HCT116 (cell line): ENCODE measurements around the gene AKR1E2. TPM values are rescaled to one million over a fixed set of nuclear protein-coding genes. Genes with fewer than 3 reads are reported as not detected.

Source experiments
- ATAC-seq: fragments of 200-7000 bp; cut with Tn5 transposase; 2 replicates; pipeline ENCODE4 v1.9.1; 2020; ENCODE audit warnings: mild to moderate bottlenecking, moderate library complexity
- BruUV-seq: library from RNA; stranded (reverse); fragments of 400-500 nt; replicated peaks from 2 replicates; lab custom pipeline; 2021; lab: Mats Ljungman, UMichigan
- CTCF ChIA-PET: fragments of 300-600 bp; sonication (Branson Sonifier 250); formaldehyde crosslinking; loops from one replicate; lab custom pipeline; 2021; ENCODE audit warnings: antibody characterized with exemption; lab: Charles Lee
- POLR2A ChIA-PET: fragments of 300-600, 350-600 bp; sonication (Branson Sonifier 250); formaldehyde crosslinking; loops from one replicate; lab custom pipeline; 2021; ENCODE audit warnings: antibody characterized with exemption; lab: Charles Lee
- RAD21 ChIA-PET, 2 experiments: fragments of 300-600 bp; sonication (Branson Sonifier 250); formaldehyde crosslinking; loops; one replicate each; lab custom pipeline; 2023; ENCODE audit warnings: low total read pairs in 2 of 2; ENCODE audit not compliant: uncharacterized antibody in 2 of 2, unreplicated experiment in 2 of 2, low non-redundant PET in 1 of 2; lab: Charles Lee
- DNase-seq: peaks from one replicate; pipeline ENCODE4 v3.0.0-alpha.2; 2010; ENCODE audit warnings: low read depth, low spot score
- H2AFZ ChIP-seq: fragments of 200-600 bp; shearing (Covaris generic), sonication (generic); 2 replicates; pipeline ENCODE4 v1.6.1; 2017; ENCODE audit warnings: low read depth, mixed run types, mixed read lengths, antibody characterized with exemption, low read length; ENCODE audit not compliant: poor library complexity, severe bottlenecking
- H3K27ac ChIP-seq: 2 replicates; pipeline ENCODE4 v1.5.1; 2012; ENCODE audit warnings: low read depth, low read length
- H3K27me3 ChIP-seq: fragments of 200-600 bp; sonication (generic); 2 replicates; pipeline ENCODE4 v1.6.1; 2016; ENCODE audit warnings: mixed run types, low read length, mixed read lengths; ENCODE audit not compliant: insufficient read depth
- H3K36me3 ChIP-seq, 2 experiments: fragments of 200-500 bp in 1 of 2; fragments of 200-600 bp in 1 of 2; sonication (Bioruptor generic) in 1 of 2; sonication (generic) in 1 of 2; 2 replicates each; pipeline versions ENCODE4 v1.5.1 to v1.6.1; 2014 to 2016; ENCODE audit warnings: low read length in 2 of 2, inconsistent platforms in 1 of 2, mixed read lengths in 1 of 2, mixed run types in 1 of 2; ENCODE audit not compliant: insufficient read depth in 2 of 2, control insufficient read depth in 1 of 2
- H3K4me1 ChIP-seq, 2 experiments: fragments of 200-600 bp in 1 of 2; sonication (generic) in 1 of 2; 2 replicates each; pipeline versions ENCODE4 v1.5.1 to v1.6.1; 2012 to 2017; ENCODE audit warnings: low read length in 2 of 2, inconsistent platforms in 1 of 2, mild to moderate bottlenecking in 1 of 2, mixed read lengths in 1 of 2, mixed run types in 1 of 2, moderate library complexity in 1 of 2; ENCODE audit not compliant: insufficient read depth in 2 of 2, control insufficient read depth in 1 of 2
- H3K4me2 ChIP-seq: fragments of 200-600 bp; sonication (generic); 2 replicates; pipeline ENCODE4 v1.6.1; 2017; ENCODE audit warnings: mixed run types, low read length, mixed read lengths
- H3K4me3 ChIP-seq, 2 experiments: fragments of 200-600 bp in 1 of 2; sonication (generic) in 1 of 2; replicated peaks in 1 of 2; 2 replicates each; pipeline ENCODE4 v1.5.1; 2011 to 2016; ENCODE audit warnings: low read length in 2 of 2, control low read depth in 1 of 2, low read depth in 1 of 2, mild to moderate bottlenecking in 1 of 2, mixed read lengths in 1 of 2, mixed run types in 1 of 2
- H3K79me2 ChIP-seq: fragments of 200-600 bp; sonication (generic); 2 replicates; pipeline ENCODE4 v1.6.1; 2017; ENCODE audit warnings: mild to moderate bottlenecking, mixed run types, low read length, moderate library complexity, mixed read lengths; ENCODE audit not compliant: insufficient read depth
- H3K9ac ChIP-seq: fragments of 200-600 bp; sonication (generic); 2 replicates; pipeline ENCODE4 v1.6.1; 2016; ENCODE audit warnings: low read length, mixed read lengths
- H3K9me2 ChIP-seq: fragments of 200-600 bp; sonication (generic), shearing (Covaris generic); 2 replicates; pipeline ENCODE4 v1.6.1; 2017; ENCODE audit warnings: mixed run types, mild to moderate bottlenecking, moderate library complexity; ENCODE audit not compliant: insufficient read depth
- H3K9me3 ChIP-seq, 2 experiments: fragments of 200-500 bp in 1 of 2; fragments of 200-600 bp in 1 of 2; sonication (Bioruptor generic) in 1 of 2; sonication (generic) in 1 of 2; 2 replicates each; pipeline ENCODE4 v1.6.1; 2014 to 2017; ENCODE audit warnings: low read length in 2 of 2, mixed read lengths in 2 of 2, inconsistent platforms in 1 of 2, low read depth in 1 of 2, mild to moderate bottlenecking in 1 of 2, mixed run types in 1 of 2, moderate library complexity in 1 of 2; ENCODE audit not compliant: control insufficient read depth in 1 of 2, insufficient read depth in 1 of 2
- H4K20me1 ChIP-seq: fragments of 200-600 bp; sonication (generic), shearing (Covaris generic); 2 replicates; pipeline ENCODE4 v1.6.1; 2017; ENCODE audit warnings: mixed run types, mild to moderate bottlenecking, moderate library complexity; ENCODE audit not compliant: insufficient read depth
- CBX3 ChIP-seq: IDR thresholded peaks from 2 replicates; pipeline ENCODE4 v1.6.1; 2012; ENCODE audit warnings: low read depth
- CEBPB ChIP-seq: IDR thresholded peaks from 2 replicates; pipeline ENCODE4 v1.6.1; 2012; ENCODE audit warnings: low read depth
- EGR1 ChIP-seq: IDR thresholded peaks from 2 replicates; pipeline ENCODE4 v1.6.1; 2012; ENCODE audit warnings: low read depth
- ELF1 ChIP-seq: IDR thresholded peaks from 2 replicates; pipeline ENCODE4 v1.6.1; 2012; ENCODE audit warnings: low read depth, borderline replicate concordance
- EZH2 ChIP-seq: fragments of 200-600 bp; sonication (generic); IDR thresholded peaks from 2 replicates; pipeline ENCODE4 v1.6.1; 2017; ENCODE audit warnings: antibody characterized with exemption, mixed run types
- EZH2phosphoT487 ChIP-seq: fragments of 200-600 bp; IDR thresholded peaks from 2 replicates; pipeline ENCODE4 v1.6.1; 2018; ENCODE audit warnings: antibody characterized with exemption, borderline replicate concordance
- FOSL1 ChIP-seq: IDR thresholded peaks from 2 replicates; pipeline ENCODE4 v1.6.1; 2012; ENCODE audit warnings: low read depth
- JUND ChIP-seq: IDR thresholded peaks from 2 replicates; pipeline ENCODE4 v1.6.1; 2012
- POLR2AphosphoS5 ChIP-seq: IDR thresholded peaks from 2 replicates; pipeline ENCODE4 v1.6.1; 2011; ENCODE audit warnings: mild to moderate bottlenecking, low read depth, low read length, moderate library complexity
- RAD21 ChIP-seq: IDR thresholded peaks from 2 replicates; pipeline ENCODE4 v1.6.1; 2012; ENCODE audit warnings: low read depth, mild to moderate bottlenecking
- SRF ChIP-seq: IDR thresholded peaks from 2 replicates; pipeline ENCODE4 v1.6.1; 2012; ENCODE audit warnings: low read depth
- YY1 ChIP-seq: IDR thresholded peaks from 2 replicates; pipeline ENCODE4 v1.6.1; 2011; ENCODE audit warnings: low read length, low read depth, moderate library complexity, mild to moderate bottlenecking; ENCODE audit not compliant: insufficient replicate concordance; ENCODE audit errors: extremely low read depth
- ZNF274 ChIP-seq: fragments of 200-500 bp; sonication (Bioruptor generic); IDR thresholded peaks from 2 replicates; pipeline ENCODE4 v1.6.1; 2014; ENCODE audit warnings: mild to moderate bottlenecking, low read depth, low read length, inconsistent platforms
- intact Hi-C: fragments of 100-400 bp; cut with micrococcal nuclease; formaldehyde crosslinking; loops from 2 replicates; pipeline ENCODE4 v1.10.0; 2022
- total RNA-seq: library from RNA; stranded (reverse); gene quantifications from one replicate; pipeline ENCODE4 v1.2.1, GENCODE V29; 2021; ENCODE audit not compliant: unreplicated experiment
- TF ChIP-seq, protein P1 (sequence below): IDR thresholded peaks from 2 replicates; pipeline ENCODE4 v1.6.1; 2011; ENCODE audit warnings: mild to moderate bottlenecking, low read length, moderate library complexity; ENCODE audit not compliant: insufficient replicate concordance; ENCODE audit errors: extremely low read depth
- TF ChIP-seq, protein P2 (sequence below): IDR thresholded peaks from 2 replicates; pipeline ENCODE4 v1.6.1; 2012
- TF ChIP-seq, protein P3 (sequence below): IDR thresholded peaks from 2 replicates; pipeline ENCODE4 v1.6.1; 2012; ENCODE audit warnings: low read depth

AKR1E2 gene
- total RNA-seq, 1 experiment from 2014 or later, result 5.0 TPM

GRCh38 chr10:4849555-4850242 lies 23.7 kb downstream of the AKR1E2 start (continued):
- TF ChIP-seq, protein P1, sequence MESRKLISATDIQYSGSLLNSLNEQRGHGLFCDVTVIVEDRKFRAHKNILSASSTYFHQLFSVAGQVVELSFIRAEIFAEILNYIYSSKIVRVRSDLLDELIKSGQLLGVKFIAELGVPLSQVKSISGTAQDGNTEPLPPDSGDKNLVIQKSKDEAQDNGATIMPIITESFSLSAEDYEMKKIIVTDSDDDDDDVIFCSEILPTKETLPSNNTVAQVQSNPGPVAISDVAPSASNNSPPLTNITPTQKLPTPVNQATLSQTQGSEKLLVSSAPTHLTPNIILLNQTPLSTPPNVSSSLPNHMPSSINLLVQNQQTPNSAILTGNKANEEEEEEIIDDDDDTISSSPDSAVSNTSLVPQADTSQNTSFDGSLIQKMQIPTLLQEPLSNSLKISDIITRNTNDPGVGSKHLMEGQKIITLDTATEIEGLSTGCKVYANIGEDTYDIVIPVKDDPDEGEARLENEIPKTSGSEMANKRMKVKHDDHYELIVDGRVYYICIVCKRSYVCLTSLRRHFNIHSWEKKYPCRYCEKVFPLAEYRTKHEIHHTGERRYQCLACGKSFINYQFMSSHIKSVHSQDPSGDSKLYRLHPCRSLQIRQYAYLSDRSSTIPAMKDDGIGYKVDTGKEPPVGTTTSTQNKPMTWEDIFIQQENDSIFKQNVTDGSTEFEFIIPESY, result no peak
- TF ChIP-seq, protein P2, sequence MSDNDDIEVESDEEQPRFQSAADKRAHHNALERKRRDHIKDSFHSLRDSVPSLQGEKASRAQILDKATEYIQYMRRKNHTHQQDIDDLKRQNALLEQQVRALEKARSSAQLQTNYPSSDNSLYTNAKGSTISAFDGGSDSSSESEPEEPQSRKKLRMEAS, result no peak

- no peaks in the 10 kb centered on the region for H3K36me3 ChIP-seq
- H3K4me3 ChIP-seq, result no peak overlapping the region
- TF ChIP-seq CBX3 (no peak), YY1 (no peak), FOSL1 (no peak), JUND (no peak), POLR2AphosphoS5 (no peak), EGR1 (no peak), RAD21 (no peak), SRF (no peak), ZNF274 (no peak), ELF1 (no peak), CEBPB (no peak), EZH2 (no peak), EZH2phosphoT487 (no peak)
- TF ChIP-seq, protein P3, sequence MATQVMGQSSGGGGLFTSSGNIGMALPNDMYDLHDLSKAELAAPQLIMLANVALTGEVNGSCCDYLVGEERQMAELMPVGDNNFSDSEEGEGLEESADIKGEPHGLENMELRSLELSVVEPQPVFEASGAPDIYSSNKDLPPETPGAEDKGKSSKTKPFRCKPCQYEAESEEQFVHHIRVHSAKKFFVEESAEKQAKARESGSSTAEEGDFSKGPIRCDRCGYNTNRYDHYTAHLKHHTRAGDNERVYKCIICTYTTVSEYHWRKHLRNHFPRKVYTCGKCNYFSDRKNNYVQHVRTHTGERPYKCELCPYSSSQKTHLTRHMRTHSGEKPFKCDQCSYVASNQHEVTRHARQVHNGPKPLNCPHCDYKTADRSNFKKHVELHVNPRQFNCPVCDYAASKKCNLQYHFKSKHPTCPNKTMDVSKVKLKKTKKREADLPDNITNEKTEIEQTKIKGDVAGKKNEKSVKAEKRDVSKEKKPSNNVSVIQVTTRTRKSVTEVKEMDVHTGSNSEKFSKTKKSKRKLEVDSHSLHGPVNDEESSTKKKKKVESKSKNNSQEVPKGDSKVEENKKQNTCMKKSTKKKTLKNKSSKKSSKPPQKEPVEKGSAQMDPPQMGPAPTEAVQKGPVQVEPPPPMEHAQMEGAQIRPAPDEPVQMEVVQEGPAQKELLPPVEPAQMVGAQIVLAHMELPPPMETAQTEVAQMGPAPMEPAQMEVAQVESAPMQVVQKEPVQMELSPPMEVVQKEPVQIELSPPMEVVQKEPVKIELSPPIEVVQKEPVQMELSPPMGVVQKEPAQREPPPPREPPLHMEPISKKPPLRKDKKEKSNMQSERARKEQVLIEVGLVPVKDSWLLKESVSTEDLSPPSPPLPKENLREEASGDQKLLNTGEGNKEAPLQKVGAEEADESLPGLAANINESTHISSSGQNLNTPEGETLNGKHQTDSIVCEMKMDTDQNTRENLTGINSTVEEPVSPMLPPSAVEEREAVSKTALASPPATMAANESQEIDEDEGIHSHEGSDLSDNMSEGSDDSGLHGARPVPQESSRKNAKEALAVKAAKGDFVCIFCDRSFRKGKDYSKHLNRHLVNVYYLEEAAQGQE, result no peak
- no peak overlapping the region for H3K9ac ChIP-seq
- no peaks in the 10 kb centered on the region for H4K20me1 ChIP-seq
- no peaks in the 10 kb centered on the region for H3K9me2 ChIP-seq
- intact Hi-C loops, result no loop called here
- peaks cover 0 to 5% of the 10 kb centered on the region in 2 experiments; a peak in 1 of 4 replicates for H3K4me1 ChIP-seq
- BruUV-seq, result no TSS peak
- H3K27ac ChIP-seq, result no peak overlapping the region
- H3K27me3 ChIP-seq, result no peaks in the 10 kb centered on the region
- ATAC-seq (no peak), DNase-seq (no peak)
- ChIA-PET CTCF (interaction anchor here (0.6 to 4.1 kb wide), 20 partner anchors 11 to 1678 kb away, joined by 3 to 28 read pairs (median 6); partner anchors contain the start of genes AKR1C1, AKR1C3, AKR1E2 and PITRM1), RAD21 (interaction anchor here (0.9 to 1.3 kb wide), 2 partner anchors 433 to 584 kb away, joined by 3 read pairs; no protein-coding TSS in a partner anchor), POLR2A (no interaction called here)
- H3K79me2 ChIP-seq, result no peaks in the 10 kb centered on the region
- no peak overlapping the region for H3K4me2 ChIP-seq
- H2AFZ ChIP-seq, result no peak overlapping the region
- no peaks in the 10 kb centered on the region for H3K9me3 ChIP-seq
These were observed 24.4 kb downstream of the AKR1E2 start for GRCh38 chr10:4850397-4850796.
